MM.1S (cell line): ENCODE measurements around the gene RNF224.

Experiments
- DNase-seq: peaks from one replicate; pipeline ENCODE4 v3.0.0-alpha.2; 2015
- H2AFZ ChIP-seq: fragments of 300-600 bp; sonication (generic); 2 replicates; pipeline ENCODE4 v1.6.0; 2016; ENCODE audit warnings: antibody characterized with exemption, low read length
- H3F3A ChIP-seq: fragments of 300-600 bp; sonication (generic); 2 replicates; pipeline ENCODE4 v1.6.1; 2016; ENCODE audit warnings: mild to moderate bottlenecking, antibody characterized with exemption, low read length, moderate library complexity, mixed read lengths; ENCODE audit not compliant: insufficient read depth
- H3K27ac ChIP-seq: fragments of 300-600 bp; sonication (generic); 2 replicates; pipeline ENCODE4 v1.5.1; 2016; ENCODE audit warnings: mild to moderate bottlenecking, low read length
- H3K27me3 ChIP-seq: fragments of 300-600 bp; sonication (generic); replicated peaks from 2 replicates; pipeline ENCODE4 v1.6.0; 2016; ENCODE audit warnings: low read length; ENCODE audit not compliant: insufficient read depth
- H3K36me3 ChIP-seq: fragments of 300-600 bp; sonication (generic); replicated peaks from 2 replicates; pipeline ENCODE4 v1.6.1; 2016; ENCODE audit warnings: mild to moderate bottlenecking, low read length, mixed read lengths; ENCODE audit not compliant: insufficient read depth
- H3K4me1 ChIP-seq: fragments of 300-600 bp; sonication (generic); 2 replicates; pipeline ENCODE4 v1.6.1; 2016; ENCODE audit warnings: low read length, mixed read lengths
- H3K4me2 ChIP-seq: fragments of 300-600 bp; sonication (generic); 2 replicates; pipeline ENCODE4 v1.6.0; 2016; ENCODE audit warnings: low read depth, low read length
- H3K4me3 ChIP-seq: fragments of 300-600 bp; sonication (generic); 2 replicates; pipeline ENCODE4 v1.5.1; 2016; ENCODE audit warnings: low read length, mixed read lengths
- H3K79me2 ChIP-seq: fragments of 300-600 bp; sonication (generic); 2 replicates; pipeline ENCODE4 v1.6.1; 2016; ENCODE audit warnings: mixed run types, low read length, mixed read lengths
- H3K9ac ChIP-seq: fragments of 300-600 bp; sonication (generic); 2 replicates; pipeline ENCODE4 v1.6.1; 2016; ENCODE audit warnings: low read length, mixed read lengths
- H3K9me2 ChIP-seq: fragments of 300-600 bp; sonication (generic); replicated peaks from 2 replicates; pipeline ENCODE4 v1.6.1; 2016; ENCODE audit warnings: mild to moderate bottlenecking, low read length, mixed read lengths; ENCODE audit not compliant: insufficient read depth
- H3K9me3 ChIP-seq: fragments of 300-600 bp; sonication (generic); replicated peaks from 2 replicates; pipeline ENCODE4 v1.6.1; 2016; ENCODE audit warnings: mild to moderate bottlenecking, low read length, mixed read lengths; ENCODE audit not compliant: insufficient read depth
- H4K20me1 ChIP-seq: fragments of 300-600 bp; sonication (generic); 2 replicates; pipeline ENCODE4 v1.6.1; 2016; ENCODE audit warnings: mild to moderate bottlenecking, low read length, moderate library complexity, mixed read lengths; ENCODE audit not compliant: insufficient read depth
- EZH2 ChIP-seq: fragments of 300-600 bp; sonication (generic); optimal IDR thresholded peaks from 2 replicates; pipeline ENCODE3; 2017; ENCODE audit warnings: low read depth, mild to moderate bottlenecking, antibody characterized with exemption, low read length, mixed read lengths
- EZH2phosphoT487 ChIP-seq: fragments of 300-600 bp; sonication (generic); IDR thresholded peaks from 2 replicates; pipeline ENCODE4 v1.6.1; 2018; ENCODE audit warnings: antibody characterized with exemption, low read length
- TF ChIP-seq, protein P1 (sequence below): fragments of 300-600 bp; sonication (generic); IDR thresholded peaks from 2 replicates; pipeline ENCODE4 v1.5.1; 2016; ENCODE audit warnings: antibody characterized with exemption, low read length, mixed read lengths

RNF224 gene

DNA sequence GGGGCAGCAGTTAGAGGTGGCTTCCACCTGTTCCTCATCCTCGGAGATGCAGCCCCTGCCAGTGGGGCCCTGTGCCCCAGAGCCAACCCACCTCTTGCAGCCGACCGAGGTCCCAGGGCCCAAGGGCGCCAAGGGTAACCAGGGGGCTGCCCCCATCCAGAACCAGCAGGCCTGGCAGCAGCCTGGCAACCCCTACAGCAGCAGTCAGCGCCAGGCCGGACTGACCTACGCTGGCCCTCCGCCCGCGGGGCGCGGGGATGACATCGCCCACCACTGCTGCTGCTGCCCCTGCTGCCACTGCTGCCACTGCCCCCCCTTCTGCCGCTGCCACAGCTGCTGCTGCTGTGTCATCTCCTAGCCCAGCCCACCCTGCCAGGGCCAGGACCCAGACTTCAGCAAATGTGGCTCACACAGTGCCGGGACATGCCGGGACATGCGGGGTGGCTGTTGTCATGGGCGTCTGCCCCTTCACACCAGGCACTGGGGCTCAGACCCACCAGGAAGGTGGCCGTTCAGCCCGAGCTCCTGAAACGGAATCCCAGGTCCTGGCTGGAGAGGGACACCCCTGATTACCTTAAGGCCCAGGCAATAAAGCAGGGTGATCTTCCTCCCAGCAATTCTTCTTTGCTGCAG is 1.5 kb upstream of the RNF224 start:
- Histone ChIP-seq H3K79me2 (no peaks in the 10 kb centered on the region), H3K9ac (no peak overlapping the region)

DNA sequence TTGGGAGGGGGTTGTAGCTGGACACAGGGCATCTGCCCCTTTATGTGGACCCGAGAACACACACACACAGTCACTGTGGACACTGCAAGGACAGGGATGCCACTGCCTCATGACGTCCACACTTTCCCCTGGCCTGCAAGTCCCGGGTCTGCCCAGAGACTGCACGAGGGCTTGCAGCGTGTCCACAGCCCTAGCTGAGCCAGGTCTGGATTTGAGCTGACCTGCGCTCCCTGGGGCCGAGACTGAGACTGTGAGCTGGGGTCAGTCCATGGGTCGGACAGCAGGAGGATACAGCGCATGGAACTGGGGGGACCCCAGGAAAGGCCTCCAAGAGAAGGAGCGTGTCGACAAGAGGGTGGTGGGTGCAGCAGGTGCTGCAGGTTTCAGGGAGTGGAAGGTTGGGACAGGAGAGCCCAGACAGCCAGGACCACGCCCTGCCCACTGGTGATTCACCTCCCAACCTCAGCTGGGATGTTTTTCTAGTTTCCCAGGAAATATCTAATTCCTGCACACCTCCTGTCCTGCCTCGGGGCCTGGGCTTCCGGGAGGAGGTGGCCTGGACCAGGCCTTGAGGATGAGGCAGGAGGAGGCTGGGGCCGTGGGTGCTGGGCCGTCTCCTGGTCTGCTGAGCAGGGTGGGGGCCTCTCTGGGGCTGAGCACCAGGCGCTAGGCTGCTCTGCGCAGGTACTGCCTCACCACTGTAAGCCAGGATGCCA is 806 bp upstream of the RNF224 start:
- Histone ChIP-seq H3K4me1 (peaks cover 9% of the 10 kb centered on the region; the same call in 1 of the 2 replicates), H3K4me2 (no peak overlapping the region), H3K9me3 (no peaks in the 10 kb centered on the region), H2AFZ (no peak overlapping the region), H3K4me3 (no peak overlapping the region), H3K79me2 (no peaks in the 10 kb centered on the region), H3F3A (no peaks in the 10 kb centered on the region; the same call in 1 of the 2 replicates), H3K27me3 (peaks cover 35% of the 10 kb centered on the region), H3K9me2 (no peaks in the 10 kb centered on the region), H3K9ac (no peak overlapping the region), H3K27ac (no peak overlapping the region), H3K36me3 (no peaks in the 10 kb centered on the region), H4K20me1 (no peaks in the 10 kb centered on the region)
- TF ChIP-seq EZH2phosphoT487 (no peak), EZH2 (no peak)
- TF ChIP-seq, protein P1, sequence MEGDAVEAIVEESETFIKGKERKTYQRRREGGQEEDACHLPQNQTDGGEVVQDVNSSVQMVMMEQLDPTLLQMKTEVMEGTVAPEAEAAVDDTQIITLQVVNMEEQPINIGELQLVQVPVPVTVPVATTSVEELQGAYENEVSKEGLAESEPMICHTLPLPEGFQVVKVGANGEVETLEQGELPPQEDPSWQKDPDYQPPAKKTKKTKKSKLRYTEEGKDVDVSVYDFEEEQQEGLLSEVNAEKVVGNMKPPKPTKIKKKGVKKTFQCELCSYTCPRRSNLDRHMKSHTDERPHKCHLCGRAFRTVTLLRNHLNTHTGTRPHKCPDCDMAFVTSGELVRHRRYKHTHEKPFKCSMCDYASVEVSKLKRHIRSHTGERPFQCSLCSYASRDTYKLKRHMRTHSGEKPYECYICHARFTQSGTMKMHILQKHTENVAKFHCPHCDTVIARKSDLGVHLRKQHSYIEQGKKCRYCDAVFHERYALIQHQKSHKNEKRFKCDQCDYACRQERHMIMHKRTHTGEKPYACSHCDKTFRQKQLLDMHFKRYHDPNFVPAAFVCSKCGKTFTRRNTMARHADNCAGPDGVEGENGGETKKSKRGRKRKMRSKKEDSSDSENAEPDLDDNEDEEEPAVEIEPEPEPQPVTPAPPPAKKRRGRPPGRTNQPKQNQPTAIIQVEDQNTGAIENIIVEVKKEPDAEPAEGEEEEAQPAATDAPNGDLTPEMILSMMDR: no peak
- DNase-seq: no peak

More for the DNA sequence above, 1.5 kb upstream of the RNF224 start:
- no peaks in the 10 kb centered on the region for H4K20me1 ChIP-seq
- DNase-seq: no peak
- no peaks in the 10 kb centered on the region for H3K9me2 ChIP-seq
- H3K9me3 ChIP-seq: no peaks in the 10 kb centered on the region
- no peak overlapping the region for H3K4me2 ChIP-seq
- no peaks in the 10 kb centered on the region for H3K36me3 ChIP-seq
- no peak for TF ChIP-seq EZH2
- TF ChIP-seq, protein P1: no peak
- TF ChIP-seq EZH2phosphoT487: no peak
- H3K4me3 ChIP-seq: no peak overlapping the region
- peaks cover 28% of the 10 kb centered on the region for H3K27me3 ChIP-seq
- H3K4me1 ChIP-seq: peaks cover 9% of the 10 kb centered on the region; the same call in 1 of the 2 replicates
- no peaks in the 10 kb centered on the region; the same call in 1 of the 2 replicates for H3F3A ChIP-seq
- H2AFZ ChIP-seq: no peak overlapping the region
- no peak overlapping the region for H3K27ac ChIP-seq

DNA sequence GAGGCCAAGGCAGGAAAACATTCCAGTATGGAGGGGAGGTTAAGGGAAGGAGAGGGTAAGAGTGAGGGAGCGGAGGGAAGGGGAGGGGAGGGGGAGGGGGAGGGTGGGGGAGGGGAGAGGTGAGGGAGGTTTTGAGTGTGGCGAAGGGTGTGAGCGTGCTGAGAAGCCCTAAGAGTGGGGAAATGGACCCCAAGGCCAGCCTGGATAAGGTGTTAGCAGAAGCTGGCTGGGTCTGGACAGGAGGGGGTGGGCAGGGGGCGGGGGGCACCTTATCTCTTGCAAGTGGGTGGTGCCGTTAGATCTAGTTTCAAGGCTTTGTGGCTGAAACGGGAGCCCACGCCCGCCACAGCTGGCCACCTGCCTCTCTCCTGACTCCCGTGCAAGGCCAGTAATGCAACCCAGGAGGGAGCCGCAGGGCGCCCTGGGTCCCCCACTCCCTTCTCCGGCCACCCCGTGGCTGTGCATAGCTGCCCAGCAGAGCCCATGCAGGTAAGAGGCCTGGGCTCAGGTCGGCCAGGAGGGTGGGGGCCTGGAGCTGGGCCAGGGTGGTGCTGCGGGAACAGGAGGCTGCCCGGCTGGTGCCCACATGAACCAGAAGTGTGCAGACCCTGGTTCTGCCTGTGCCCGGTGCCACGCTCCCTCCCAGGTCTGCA is 677 bp downstream of the RNF224 start:
- Histone ChIP-seq H3K9ac (no peak overlapping the region), H3K27ac (no peak overlapping the region), H3K27me3 (peaks cover 50% of the 10 kb centered on the region), H3K9me2 (no peaks in the 10 kb centered on the region), H3K4me3 (no peak overlapping the region), H3K4me2 (no peak overlapping the region), H3K4me1 (peaks cover 9% of the 10 kb centered on the region; the same call in 1 of the 2 replicates), H4K20me1 (no peaks in the 10 kb centered on the region), H3F3A (no peaks in the 10 kb centered on the region; the same call in 1 of the 2 replicates), H2AFZ (no peak overlapping the region), H3K36me3 (no peaks in the 10 kb centered on the region), H3K79me2 (no peaks in the 10 kb centered on the region), H3K9me3 (no peaks in the 10 kb centered on the region)
- no peak for DNase-seq
- TF ChIP-seq, protein P1: no peak
- no peak for TF ChIP-seq EZH2phosphoT487
- no peak for TF ChIP-seq EZH2
